ENCODE measurements around the gene FA2H.
A peak's percentile ranks its signal among the peaks of the same experiment; 100 is the strongest.
"Not testable (repeated sequence)": the region's sequence is repeated elsewhere in the genome, so short reads cannot be mapped to it uniquely, and the experiment has no call there.

FA2H gene

GRCh38 chr16:74769586-74770190 is 4.9 kb downstream of the FA2H start:
- DNase-seq = no peak

DNA sequence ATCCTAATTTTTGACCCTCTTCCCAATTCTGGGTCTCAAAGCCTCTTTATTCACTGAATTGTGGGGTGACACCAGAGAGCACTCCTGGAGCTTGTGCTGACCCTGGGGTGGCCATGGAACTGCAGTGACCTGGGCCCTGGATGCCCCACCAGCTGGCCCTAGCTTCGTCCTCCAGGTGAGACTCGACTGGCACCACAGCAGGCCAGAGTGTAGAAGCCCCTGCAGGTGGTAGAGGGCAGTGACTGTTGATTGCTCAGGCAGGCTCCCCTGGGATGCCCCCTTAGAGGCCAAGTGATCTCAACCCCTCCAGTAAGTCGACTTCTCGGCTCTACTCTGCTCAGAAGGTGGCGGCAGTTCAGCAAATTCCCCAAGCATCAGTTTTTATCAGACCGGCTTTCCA is 6.4 kb downstream of the FA2H start:
- DNase-seq = no peak

DNA sequence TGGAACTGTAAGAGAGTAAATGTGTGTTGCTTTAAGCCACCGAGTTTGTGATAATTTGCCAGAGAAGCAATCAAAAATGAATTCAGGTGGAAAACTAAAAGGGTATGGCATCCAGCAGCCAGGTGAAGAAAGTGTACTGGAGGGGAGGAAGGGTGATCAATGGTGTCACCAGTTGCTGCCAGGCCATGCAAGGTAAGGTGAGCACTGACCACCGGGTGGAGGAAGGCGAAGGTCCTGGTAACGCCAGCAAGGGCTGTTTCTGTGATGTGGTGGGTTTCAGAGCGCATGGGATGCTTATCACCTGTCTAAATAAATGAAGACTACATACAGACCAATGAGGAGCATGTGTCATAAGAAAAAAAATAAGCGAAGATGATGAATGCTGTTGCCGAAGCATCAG is 6.9 kb downstream of the FA2H start:
- DNase-seq = no peak

DNA sequence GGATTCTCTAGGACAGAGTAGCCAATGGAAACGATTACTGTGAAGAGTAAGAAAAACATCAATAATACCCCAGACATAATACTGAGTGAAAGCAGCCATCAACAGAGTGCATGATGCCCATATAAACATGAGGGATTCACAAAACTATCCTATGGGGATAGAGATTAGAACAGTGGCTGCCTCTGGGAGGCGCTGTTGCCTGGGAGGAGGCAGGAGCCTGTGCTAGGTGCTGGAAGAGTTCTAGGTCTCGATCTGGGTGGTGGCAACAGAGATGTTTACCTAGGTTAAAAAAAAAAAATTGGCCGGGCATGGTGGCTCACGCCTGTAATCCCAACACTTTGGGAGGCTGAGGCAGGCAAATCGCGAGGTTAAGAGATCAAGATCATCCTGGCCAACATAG is 7.9 kb downstream of the FA2H start:
- no peak for DNase-seq

DNA sequence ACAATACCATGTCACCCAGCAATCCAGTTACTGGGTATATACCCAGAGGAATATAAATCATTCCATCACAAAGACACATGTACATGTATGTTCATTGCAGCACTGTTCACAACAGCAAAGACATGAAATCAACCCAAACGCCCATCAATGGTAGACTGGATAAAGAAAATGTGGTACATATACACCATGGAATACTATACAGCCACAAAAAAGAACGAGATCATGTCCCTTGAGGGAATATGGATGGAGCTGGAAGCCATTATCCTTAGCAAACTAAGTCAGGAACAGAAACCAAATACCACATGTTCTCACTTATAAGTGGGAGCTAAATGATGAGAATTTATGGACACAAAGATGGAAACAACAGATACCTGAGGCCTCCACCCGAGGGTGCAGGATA is 10.4 kb downstream of the FA2H start:
- not testable (repeated sequence) for DNase-seq

DNA sequence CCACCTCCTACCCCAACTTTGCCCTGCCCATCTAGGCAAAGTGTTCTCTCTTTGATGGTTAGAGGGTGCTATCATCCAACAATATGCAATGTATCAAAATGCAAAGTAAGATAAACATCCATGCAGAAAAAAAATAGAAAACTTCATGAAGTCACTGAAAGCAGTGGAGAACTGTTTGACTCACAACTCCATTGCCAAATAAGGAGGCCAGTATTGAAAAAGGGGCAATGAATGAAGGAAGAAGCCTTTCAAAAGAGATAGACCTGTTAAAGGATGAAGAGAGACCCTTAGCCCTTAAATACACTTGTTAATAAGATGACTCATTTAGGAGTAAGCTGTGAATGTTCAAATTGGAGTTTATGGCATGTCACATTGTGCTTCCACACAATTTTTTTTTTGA is 13.0 kb downstream of the FA2H start:
- DNase-seq = no peak

GRCh38 chr16:74760007-74760767 is 14.4 kb downstream of the FA2H start:
- peak in 1 of 2 donors; percentile 4 for DNase-seq

DNA sequence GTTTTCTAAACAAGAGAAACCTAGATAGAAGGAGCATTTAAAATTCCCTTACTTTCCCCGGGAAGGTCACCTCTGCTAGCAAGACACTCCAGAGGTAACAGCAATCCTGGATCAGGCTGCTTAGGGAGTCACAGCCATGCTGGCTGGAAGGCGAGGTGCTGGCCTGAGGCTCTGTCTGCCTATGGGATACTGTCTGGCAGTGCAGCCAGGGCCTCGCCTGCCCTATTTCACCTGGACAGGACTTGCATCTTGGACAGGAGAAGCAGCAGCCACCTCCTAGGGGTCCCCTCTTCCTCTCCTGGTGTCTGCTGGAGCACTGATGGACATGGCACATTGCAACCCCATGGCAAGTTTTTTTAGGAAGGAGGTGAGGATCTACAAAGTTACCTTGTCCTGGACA is 15.1 kb downstream of the FA2H start:
- DNase-seq = no peak

DNA sequence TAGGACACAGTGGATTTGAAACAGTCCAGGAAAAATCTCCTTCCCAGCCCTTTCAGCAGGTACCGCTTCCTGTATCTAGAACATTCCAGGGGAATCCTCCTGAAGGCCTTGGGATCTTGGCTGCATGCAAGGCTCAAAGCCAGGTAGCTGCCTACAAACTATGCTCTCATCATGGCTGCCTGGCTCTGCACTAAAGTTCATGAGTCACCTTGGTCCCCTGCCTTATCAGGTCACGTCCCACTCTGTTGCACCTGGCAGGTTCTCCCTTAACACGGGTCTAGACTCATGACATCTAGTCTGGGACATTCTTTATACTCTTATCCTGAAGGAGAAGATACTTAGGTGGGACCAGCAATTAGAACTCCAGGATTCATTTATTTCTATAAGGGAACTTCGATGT is 15.8 kb downstream of the FA2H start:
- DNase-seq = no peak

- no peak for DNase-seq
These were observed 17.3 kb downstream of the FA2H start for GRCh38 chr16:74757349-74757748.

DNA sequence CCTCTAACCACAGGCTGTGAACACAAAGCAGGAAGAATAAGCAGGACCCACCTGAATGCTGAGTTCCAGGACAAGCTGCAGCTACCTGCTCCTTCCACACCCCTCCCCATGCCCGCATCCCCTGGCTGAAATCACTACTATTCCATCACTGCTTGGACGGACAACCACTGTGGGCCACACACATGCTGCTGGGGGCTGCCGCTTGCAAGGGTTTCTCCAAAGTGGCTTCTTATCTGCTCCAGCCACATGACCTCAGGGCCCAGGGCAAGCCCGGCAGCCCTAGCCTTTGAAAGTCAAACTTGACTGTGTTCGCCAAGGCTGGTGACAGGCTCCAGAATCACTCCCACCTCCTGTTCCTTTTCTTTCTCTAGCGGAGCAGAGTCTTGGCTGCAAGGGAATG is 18.4 kb downstream of the FA2H start:
- no peak for DNase-seq

DNA sequence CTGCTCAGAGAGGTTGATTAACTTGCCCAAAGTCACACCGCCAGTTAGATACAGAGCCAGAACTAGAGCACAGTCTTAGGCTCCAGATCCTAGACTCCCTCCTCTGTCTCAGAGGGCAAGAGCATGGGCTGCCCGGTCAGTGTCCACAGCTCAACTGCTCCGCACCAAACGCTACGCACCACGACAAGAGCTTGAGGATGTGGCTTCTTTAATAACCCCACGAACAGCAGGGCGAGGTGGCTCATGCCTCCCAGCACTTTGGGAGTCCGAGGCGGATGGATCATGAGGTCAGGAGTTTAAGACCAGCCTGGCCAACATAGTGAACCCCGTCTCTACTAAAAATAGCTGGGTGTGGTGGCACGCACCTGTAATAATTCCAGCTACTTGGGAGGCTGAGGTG is 21.4 kb downstream of the FA2H start:
- DNase-seq = no peak

DNA sequence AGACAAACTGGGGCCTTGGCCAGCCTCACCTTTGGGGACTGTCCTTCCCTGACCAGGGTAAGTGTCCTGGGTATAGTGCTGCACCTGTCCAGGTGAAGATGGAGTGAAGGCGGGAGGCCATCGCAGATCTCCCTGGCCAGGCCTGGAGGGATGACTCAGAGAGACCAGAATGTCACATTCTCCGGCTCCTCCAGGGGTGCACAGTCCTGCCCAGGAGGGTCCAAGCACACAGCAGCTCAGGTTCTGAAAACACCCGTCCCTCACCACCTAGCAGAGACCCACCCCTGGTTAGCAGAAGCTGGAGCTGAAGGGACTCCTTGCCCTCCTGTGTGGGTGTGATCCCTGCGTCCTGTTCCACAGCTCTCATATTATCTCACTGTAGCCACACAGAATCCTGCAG is 21.9 kb downstream of the FA2H start:
- DNase-seq = no peak

- no peak for DNase-seq
These were observed 22.4 kb downstream of the FA2H start for GRCh38 chr16:74752258-74752657.

DNA sequence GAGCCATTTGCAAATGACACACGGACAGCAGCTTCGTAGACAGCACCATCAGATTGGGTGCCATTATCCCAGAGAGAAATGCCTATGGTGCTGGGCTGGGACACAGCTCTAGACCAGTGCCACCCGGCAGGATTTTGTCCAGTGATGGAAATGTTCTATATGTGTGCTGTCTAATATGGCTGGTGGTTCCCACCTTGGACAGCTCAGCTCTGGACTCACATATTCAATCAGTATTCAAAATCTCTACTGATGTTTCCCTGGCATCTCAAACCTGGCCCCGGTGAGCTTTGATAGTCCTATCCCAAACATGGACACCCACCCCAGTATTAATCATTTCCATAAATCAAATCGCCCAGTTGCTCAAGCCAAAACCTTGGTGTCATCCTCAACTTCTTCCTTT is 23.0 kb downstream of the FA2H start:
- DNase-seq = no peak

DNA sequence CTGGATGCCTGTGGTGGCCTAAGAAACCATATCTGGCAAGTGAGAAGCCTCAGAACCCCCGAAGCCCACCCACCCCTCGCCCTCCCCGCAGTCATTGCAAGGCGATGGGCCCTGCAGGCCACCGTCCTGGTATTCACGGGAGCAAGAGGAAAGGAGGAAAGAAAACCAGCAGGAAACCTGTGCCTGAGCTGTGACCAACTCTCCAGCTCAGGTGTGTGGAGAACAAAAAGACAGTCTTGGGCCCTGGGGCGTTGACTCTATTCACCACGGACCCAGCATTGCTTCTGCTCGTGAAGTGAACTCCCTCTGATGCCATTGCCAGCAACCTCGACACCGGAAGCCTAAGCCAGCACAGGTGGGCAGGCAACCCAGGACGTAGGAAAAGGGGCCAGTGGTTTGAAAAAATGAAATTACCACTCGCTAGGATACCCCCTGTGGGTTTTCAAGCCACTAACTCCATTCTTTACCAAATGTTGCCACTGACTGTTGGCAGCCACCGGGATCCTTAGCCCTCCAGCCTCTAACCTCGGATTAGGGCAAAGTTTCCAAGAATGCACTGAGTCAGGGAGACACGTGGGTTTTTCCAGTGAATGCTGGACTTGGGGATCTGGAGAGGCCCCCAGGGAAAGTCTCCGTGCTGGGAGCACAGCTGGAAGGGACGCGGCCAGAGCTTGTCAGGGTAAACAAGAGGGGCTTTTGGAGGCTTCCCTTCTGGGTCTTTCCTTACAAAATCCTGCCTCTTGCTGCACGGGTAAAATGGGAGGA is 25.1 kb downstream of the FA2H start:
- no peak for DNase-seq

DNA sequence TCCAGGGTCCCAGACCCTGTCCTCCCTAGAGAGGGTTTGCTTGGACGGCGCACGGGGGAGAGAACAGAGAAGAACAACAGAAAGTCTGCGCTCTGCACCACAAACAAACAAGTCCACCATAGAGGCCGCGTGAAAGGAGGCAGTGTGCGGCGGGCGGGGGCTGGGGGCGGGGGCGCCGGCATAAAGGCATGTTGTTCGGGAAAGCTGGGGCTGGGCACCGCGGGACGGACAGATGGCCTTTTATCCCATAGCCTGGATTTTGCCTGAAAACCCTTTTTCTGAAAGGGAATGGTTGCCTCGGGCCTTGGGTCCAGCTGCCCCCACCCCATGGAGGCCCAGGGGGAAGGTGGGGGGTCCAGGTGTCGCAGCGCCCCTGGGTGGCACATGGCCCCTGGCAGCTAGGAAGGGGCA is 26.0 kb downstream of the FA2H start:
- no peak for DNase-seq

DNA sequence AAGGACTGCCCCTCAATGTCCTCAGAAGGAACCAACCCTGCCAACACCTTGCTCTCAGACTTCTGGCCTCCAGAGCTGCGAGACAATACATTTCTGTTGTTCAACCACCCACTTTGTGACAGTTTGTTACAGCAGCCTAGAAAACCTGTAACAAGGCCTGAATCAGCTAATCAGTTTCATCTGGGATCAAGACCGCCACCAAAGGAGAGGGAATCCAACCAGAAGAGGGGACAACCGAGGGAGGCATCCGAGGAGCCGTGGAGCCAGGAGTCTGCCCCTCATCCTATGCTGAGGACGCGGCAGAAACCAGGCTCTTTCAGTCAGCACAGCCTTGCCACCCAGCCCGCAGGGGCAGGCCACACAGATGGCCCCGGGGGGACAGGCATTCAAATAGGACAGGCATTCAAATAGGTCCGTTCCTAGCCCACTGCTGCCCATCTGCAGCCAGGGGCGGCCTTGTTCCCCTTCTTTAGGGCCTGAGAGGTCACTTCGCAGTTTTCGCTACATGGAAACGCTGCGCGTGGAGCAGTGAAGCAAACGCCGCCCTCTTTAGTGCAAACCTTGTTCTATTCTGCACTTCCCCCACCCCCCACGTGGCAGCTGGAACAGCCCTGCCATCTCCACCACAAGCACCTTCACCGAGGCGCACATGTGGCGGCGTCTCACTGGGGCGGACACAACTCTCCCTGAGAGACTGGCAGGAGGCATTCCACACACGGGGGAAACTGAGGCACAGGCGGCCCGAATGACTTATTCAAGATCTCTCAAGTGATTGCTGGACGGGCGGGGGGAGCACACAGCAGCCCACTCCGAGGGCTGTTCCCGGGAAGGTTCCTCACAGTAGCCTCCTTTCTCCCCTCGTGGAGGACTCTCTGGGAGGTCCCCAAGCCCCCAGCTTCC is 26.7 kb downstream of the FA2H start:
- no peak for DNase-seq

DNA sequence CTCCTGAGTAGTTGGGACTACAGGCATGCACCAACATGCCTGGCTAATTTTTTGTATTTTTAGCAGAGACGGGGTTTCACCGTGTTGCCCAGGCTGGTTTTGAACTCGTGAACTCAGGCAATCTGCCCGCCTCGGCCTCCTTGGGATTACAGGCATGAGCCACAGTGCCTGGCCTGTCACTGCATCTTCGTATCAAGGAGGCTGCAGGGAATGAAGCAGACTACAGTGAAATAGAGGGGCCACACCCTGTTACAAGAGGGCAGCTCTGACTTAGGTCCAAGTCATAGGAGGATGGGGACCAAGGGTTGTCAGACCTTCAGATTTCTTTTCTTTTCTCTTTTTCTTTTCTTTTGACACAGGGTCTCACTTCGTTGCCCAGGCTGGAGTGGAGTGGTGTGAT is 28.7 kb downstream of the FA2H start:
- no peak for DNase-seq

- no peak for DNase-seq
These were observed 29.5 kb downstream of the FA2H start for GRCh38 chr16:74745109-74745615.

- no peak for DNase-seq
These were observed 30.1 kb downstream of the FA2H start for GRCh38 chr16:74744566-74744965.

- no peak for DNase-seq
These were observed 30.8 kb downstream of the FA2H start for GRCh38 chr16:74743668-74744299.

Measured in CD4-positive, alpha-beta T cell treated with Interleukin-1 beta for 1 hour (primary cell).